Duodenal mucosa (tissue), 2 donors: ENCODE data around the gene NCAPD3.

Experiments used
- H3K27ac ChIP-seq: one replicate; pipeline ENCODE4 v1.7.0; 2013; ENCODE audit warnings: low read depth, low read length
- H3K27me3 ChIP-seq, 2 donors: one replicate each; pipeline ENCODE4 v1.7.0; 2013; ENCODE audit warnings: low read length in 2 of 2, control low read depth in 1 of 2; ENCODE audit not compliant: insufficient read depth in 2 of 2, control insufficient read depth in 1 of 2
- H3K36me3 ChIP-seq, 2 donors: one replicate each; pipeline ENCODE4 v1.7.0; 2013; ENCODE audit warnings: low read length in 2 of 2, control low read depth in 1 of 2; ENCODE audit not compliant: insufficient read depth in 2 of 2, control insufficient read depth in 1 of 2
- H3K4me1 ChIP-seq, 2 donors: one replicate each; pipeline ENCODE4 v1.7.0; 2013; ENCODE audit warnings: low read length in 2 of 2, control low read depth in 1 of 2; ENCODE audit not compliant: insufficient read depth in 2 of 2, control insufficient read depth in 1 of 2
- H3K4me3 ChIP-seq, 2 donors: one replicate each; pipeline ENCODE4 v1.7.0; 2013; ENCODE audit warnings: low read length in 2 of 2, low read depth in 1 of 2
- H3K9ac ChIP-seq, 2 donors: one replicate each; pipeline ENCODE4 v1.7.0; 2013; ENCODE audit warnings: low read length in 2 of 2, low read depth in 1 of 2
- H3K9me3 ChIP-seq, 2 donors: one replicate each; pipeline ENCODE4 v1.7.0; 2013; ENCODE audit warnings: low read length in 2 of 2, control low read depth in 1 of 2; ENCODE audit not compliant: control insufficient read depth in 1 of 2

NCAPD3 gene

GRCh38 chr11:134240592-134240991, 16.8 kb upstream of the NCAPD3 start:
- Histone ChIP-seq H3K27me3 (no peaks in the 10 kb centered on the region), H3K9ac (no peak overlapping the region), H3K9me3 (no peaks in the 10 kb centered on the region), H3K4me1 (no peaks in the 10 kb centered on the region), H3K27ac (no peak overlapping the region), H3K4me3 (no peak overlapping the region), H3K36me3 (peaks cover 51 to 74% of the 10 kb centered on the region in 2 donors)

GRCh38 chr11:134238956-134239355, 15.2 kb upstream of the NCAPD3 start:
- Histone ChIP-seq H3K36me3 (peaks cover 48 to 66% of the 10 kb centered on the region in 2 donors), H3K27me3 (no peaks in the 10 kb centered on the region), H3K4me1 (no peaks in the 10 kb centered on the region), H3K9ac (no peak overlapping the region), H3K27ac (no peak overlapping the region), H3K4me3 (no peak overlapping the region), H3K9me3 (no peaks in the 10 kb centered on the region)

GRCh38 chr11:134237557-134237922, 13.8 kb upstream of the NCAPD3 start:
- H3K27ac ChIP-seq: no peak overlapping the region
- no peaks in the 10 kb centered on the region for H3K27me3 ChIP-seq
- H3K4me3 ChIP-seq: no peak overlapping the region
- H3K9ac ChIP-seq: no peak overlapping the region
- H3K9me3 ChIP-seq: no peaks in the 10 kb centered on the region
- H3K4me1 ChIP-seq: no peaks in the 10 kb centered on the region
- H3K36me3 ChIP-seq: peaks cover 35 to 51% of the 10 kb centered on the region in 2 donors

- H3K27me3 ChIP-seq: no peaks in the 10 kb centered on the region
- H3K4me1 ChIP-seq: no peaks in the 10 kb centered on the region
- no peaks in the 10 kb centered on the region for H3K9me3 ChIP-seq
- no peak overlapping the region for H3K9ac ChIP-seq
- peaks cover 29 to 46% of the 10 kb centered on the region in 2 donors for H3K36me3 ChIP-seq
- no peak overlapping the region for H3K27ac ChIP-seq
- H3K4me3 ChIP-seq: no peak overlapping the region
Observed at GRCh38 chr11:134236834-134237556, 13.2 kb upstream of the NCAPD3 start.

- Histone ChIP-seq H3K9me3 (no peaks in the 10 kb centered on the region), H3K27ac (no peak overlapping the region), H3K27me3 (no peaks in the 10 kb centered on the region), H3K36me3 (peaks cover 21 to 36% of the 10 kb centered on the region in 2 donors), H3K4me3 (no peak overlapping the region), H3K4me1 (peaks cover 0 to 2% of the 10 kb centered on the region in 2 donors), H3K9ac (no peak overlapping the region)
Observed at GRCh38 chr11:134235399-134235798, 11.6 kb upstream of the NCAPD3 start.

GRCh38 chr11:134233729-134234179, 10.0 kb upstream of the NCAPD3 start:
- H3K9ac ChIP-seq: no peak overlapping the region
- H3K9me3 ChIP-seq: no peaks in the 10 kb centered on the region
- peaks cover 8 to 23% of the 10 kb centered on the region in 2 donors for H3K36me3 ChIP-seq
- no peak overlapping the region for H3K4me3 ChIP-seq
- H3K27me3 ChIP-seq: no peaks in the 10 kb centered on the region
- H3K4me1 ChIP-seq: peaks cover under 1 to 5% of the 10 kb centered on the region in 2 donors
- H3K27ac ChIP-seq: no peak overlapping the region

- Histone ChIP-seq H3K27ac (no peak overlapping the region), H3K9me3 (no peaks in the 10 kb centered on the region), H3K4me3 (no peak overlapping the region), H3K36me3 (peaks cover 8 to 19% of the 10 kb centered on the region in 2 donors), H3K27me3 (no peaks in the 10 kb centered on the region), H3K4me1 (peaks cover 4 to 5% of the 10 kb centered on the region in 2 donors), H3K9ac (no peak overlapping the region)
Observed at GRCh38 chr11:134231958-134232659, 8.3 kb upstream of the NCAPD3 start.

GRCh38 chr11:134230339-134230738, 6.6 kb upstream of the NCAPD3 start:
- peak overlapping the region in 1 of 2 donors; percentile 7 for H3K9ac ChIP-seq
- no peak overlapping the region for H3K4me3 ChIP-seq
- H3K4me1 ChIP-seq: peaks cover 18 to 21% of the 10 kb centered on the region in 2 donors
- no peak overlapping the region for H3K27ac ChIP-seq
- no peaks in the 10 kb centered on the region for H3K27me3 ChIP-seq
- peaks cover 4 to 14% of the 10 kb centered on the region in 2 donors for H3K36me3 ChIP-seq
- no peaks in the 10 kb centered on the region for H3K9me3 ChIP-seq

GRCh38 chr11:134229126-134229790, 5.5 kb upstream of the NCAPD3 start:
- Histone ChIP-seq H3K9me3 (no peaks in the 10 kb centered on the region), H3K9ac (no peak overlapping the region), H3K27ac (no peak overlapping the region), H3K36me3 (peaks cover 0 to 6% of the 10 kb centered on the region in 2 donors), H3K27me3 (no peaks in the 10 kb centered on the region), H3K4me1 (peaks cover 18 to 21% of the 10 kb centered on the region in 2 donors), H3K4me3 (no peak overlapping the region)

- Histone ChIP-seq H3K27ac (no peak overlapping the region), H3K9me3 (no peaks in the 10 kb centered on the region), H3K9ac (no peak overlapping the region), H3K27me3 (no peaks in the 10 kb centered on the region), H3K4me3 (no peak overlapping the region), H3K4me1 (peaks cover 18 to 21% of the 10 kb centered on the region in 2 donors), H3K36me3 (peaks cover 0 to 6% of the 10 kb centered on the region in 2 donors)
Observed at GRCh38 chr11:134228625-134229024, 4.9 kb upstream of the NCAPD3 start.
